Astrocyte of the cerebellum (primary cell): ENCODE results near the gene QRICH2.
"Not testable (repeated sequence)": the region's sequence is repeated elsewhere in the genome, so short reads cannot be mapped to it uniquely, and the experiment has no call there.

Experiments
- DNase-seq: peaks from one replicate; pipeline ENCODE4 v3.0.0-alpha.2; 2011; ENCODE audit warnings: low read depth
- H3K4me3 ChIP-seq: 2 replicates; pipeline ENCODE4 v1.5.1; 2011; ENCODE audit warnings: mild to moderate bottlenecking, low read depth, low read length, moderate library complexity
- CTCF ChIP-seq: IDR thresholded peaks from 2 replicates; pipeline ENCODE4 v1.5.1; 2012; ENCODE audit warnings: low read length, low read depth, moderate library complexity, mild to moderate bottlenecking; ENCODE audit errors: missing control alignments
- in situ Hi-C: cut with HindIII; loops from 2 replicates; pipeline ENCODE4 v1.10.0; 2017; ENCODE audit warnings: low sequenced_read_pairs

Gene QRICH2

DNA sequence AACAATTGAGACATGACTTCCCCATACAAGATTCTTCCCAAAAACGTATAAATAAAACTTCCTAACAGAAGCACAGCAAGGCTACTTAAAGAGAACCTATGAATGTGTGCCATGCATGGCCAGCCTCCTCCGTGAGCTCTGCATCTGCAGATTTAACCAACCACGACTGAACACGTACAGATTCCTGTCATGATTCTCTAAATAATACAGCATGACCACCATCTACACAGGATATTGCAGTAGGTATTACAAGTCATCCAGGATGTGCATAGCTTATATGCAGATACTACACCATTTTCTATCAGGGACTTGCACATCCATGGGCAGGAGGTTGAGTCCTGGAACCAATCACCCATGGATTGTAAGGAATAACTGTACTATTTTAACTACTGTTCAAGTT lies 1.4 kb upstream of the QRICH2 start:
- in situ Hi-C loops: no loop called here
- no peak for TF ChIP-seq CTCF
- H3K4me3 ChIP-seq: no peak overlapping the region
- no peak for DNase-seq

GRCh38 chr17:76307299-76307965 lies 644 bp downstream of the QRICH2 start:
- in situ Hi-C loops: no loop called here
- DNase-seq: no peak
- no peak overlapping the region for H3K4me3 ChIP-seq
- no peak for TF ChIP-seq CTCF

DNA sequence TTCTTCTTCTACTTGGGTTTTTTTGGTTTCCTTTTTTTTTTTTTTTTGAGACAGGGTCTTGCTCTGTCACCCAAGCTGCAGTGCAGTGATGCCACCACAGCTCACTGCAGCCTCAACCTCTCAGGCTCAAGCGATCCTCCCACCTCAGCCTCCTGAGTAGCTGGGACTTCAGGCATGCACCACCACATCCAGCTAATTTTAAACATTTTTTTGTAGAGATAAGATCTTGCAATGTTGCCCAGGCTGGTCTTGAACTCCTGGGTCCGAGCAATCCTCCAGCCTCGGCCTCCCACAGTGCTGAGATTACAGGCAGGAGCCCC lies 3.0 kb downstream of the QRICH2 start:
- H3K4me3 ChIP-seq, DNase-seq, in situ Hi-C loops: not testable (repeated sequence)

DNA sequence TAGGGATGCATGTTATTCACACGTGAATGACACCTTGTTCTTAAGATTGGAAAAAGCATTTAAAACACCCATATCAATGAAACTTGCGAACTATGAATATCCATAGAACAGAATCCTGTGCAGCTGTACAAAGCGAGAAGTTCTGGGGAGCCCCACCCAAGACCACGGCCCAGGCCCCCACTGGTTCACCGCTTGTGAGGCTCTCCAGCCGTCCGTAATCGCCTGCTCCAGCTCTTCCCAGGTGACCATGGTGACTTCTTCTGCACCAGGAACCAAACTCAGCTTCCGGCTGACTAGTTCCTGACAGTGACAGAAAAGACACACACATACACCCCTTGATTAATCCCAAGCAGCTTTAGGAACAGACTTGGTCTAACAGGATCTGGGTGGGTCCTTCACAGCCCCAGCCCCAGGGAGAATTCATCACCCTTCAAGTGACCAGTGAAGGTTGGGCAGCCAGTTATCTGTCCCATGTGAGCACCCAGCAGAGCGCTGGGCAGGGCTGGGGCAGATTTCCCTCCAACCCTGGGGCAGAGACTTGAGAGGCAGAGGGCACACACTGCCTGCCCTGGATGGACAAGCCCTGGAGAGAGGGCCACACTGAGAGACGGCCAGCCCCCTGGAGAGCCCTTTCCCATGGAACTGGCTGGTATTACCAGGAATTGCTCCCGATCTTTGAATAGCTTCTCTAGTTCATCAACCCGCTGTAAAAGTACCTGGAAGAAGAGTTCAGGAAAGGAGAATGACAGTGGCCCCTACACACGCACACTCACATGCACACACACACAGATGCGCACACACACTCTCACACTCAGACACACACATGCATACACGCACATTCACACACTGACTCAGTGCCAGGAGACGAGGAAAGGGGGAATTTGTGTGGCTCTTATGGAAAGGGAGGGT lies 3.6 kb downstream of the QRICH2 start:
- no peak for TF ChIP-seq CTCF
- in situ Hi-C loops: no loop called here
- H3K4me3 ChIP-seq: no peak overlapping the region
- no peak for DNase-seq

- in situ Hi-C loops: no loop called here
- no peak overlapping the region for H3K4me3 ChIP-seq
- DNase-seq: no peak
- no peak for TF ChIP-seq CTCF
These were observed 10.6 kb downstream of the QRICH2 start for GRCh38 chr17:76297436-76297835.

- TF ChIP-seq CTCF: no peak
- DNase-seq: no peak
- in situ Hi-C loops: no loop called here
- no peak overlapping the region for H3K4me3 ChIP-seq
These were observed 11.2 kb downstream of the QRICH2 start for GRCh38 chr17:76296889-76297288.

DNA sequence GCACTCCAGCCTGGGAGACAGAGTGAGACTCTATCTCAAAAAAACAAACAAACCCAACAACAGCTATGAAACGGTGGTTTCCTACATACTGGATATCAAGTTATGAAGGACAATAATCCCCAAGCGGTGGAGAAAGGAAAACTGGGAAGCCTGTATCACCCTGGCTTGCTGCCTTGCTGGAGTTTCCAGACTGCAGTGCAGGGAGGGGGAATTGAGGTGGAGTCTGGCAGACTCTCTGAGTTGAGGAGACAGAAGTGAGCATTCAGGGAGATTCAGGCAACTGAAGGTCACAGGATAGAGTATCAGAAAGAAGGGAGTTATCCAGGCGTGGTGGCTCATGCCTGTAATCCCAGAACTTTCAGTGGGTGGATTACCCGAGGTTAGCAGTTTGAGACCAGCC lies 11.9 kb downstream of the QRICH2 start:
- in situ Hi-C loops: no loop called here
- no peak for DNase-seq
- H3K4me3 ChIP-seq: no peak overlapping the region
- TF ChIP-seq CTCF: no peak
